IMR-90 (cell line): ENCODE measurements around the gene PRKCH. TPM values are rescaled to one million over a fixed set of nuclear protein-coding genes. Genes with fewer than 3 reads are reported as not detected.

Source experiments
- ATAC-seq: fragments of 200-7000 bp; cut with Tn5 transposase; 2 replicates; pipeline ENCODE4 v1.9.1; 2020; ENCODE audit warnings: low read depth, mild to moderate bottlenecking, moderate library complexity
- BruUV-seq: library from RNA; stranded (reverse); fragments of 400-500 nt; replicated peaks from 2 replicates; lab custom pipeline; 2021; lab: Mats Ljungman, UMichigan
- CTCF ChIA-PET: fragments of 300-600 bp; formaldehyde crosslinking; extraction: SDS; loops from one replicate; lab custom pipeline; 2021; ENCODE audit warnings: antibody characterized with exemption; lab: Yijun Ruan, JAX
- POLR2A ChIA-PET: fragments of 300-600 bp; sonication (Branson Sonifier 250); formaldehyde crosslinking; loops from one replicate; lab custom pipeline; 2022; ENCODE audit warnings: antibody characterized with exemption; ENCODE audit not compliant: unreplicated experiment; lab: Charles Lee
- DNase-seq: peaks from one replicate; pipeline ENCODE4 v3.0.0; 2013
- H2AFZ ChIP-seq: replicated peaks from 2 replicates; pipeline ENCODE3; 2013; ENCODE audit warnings: low read length, mild to moderate bottlenecking; ENCODE audit not compliant: poor library complexity
- H2AK5ac ChIP-seq: 2 replicates; pipeline ENCODE4 v1.6.1; 2013; ENCODE audit warnings: low read depth, low read length, inconsistent platforms
- H2AK9ac ChIP-seq: replicated peaks from 2 replicates; pipeline ENCODE3; 2013; ENCODE audit warnings: mild to moderate bottlenecking, low read depth, low read length, moderate library complexity; ENCODE audit not compliant: poor library complexity
- H2BK120ac ChIP-seq: 2 replicates; pipeline ENCODE4 v1.6.1; 2013; ENCODE audit warnings: low read depth, low read length, inconsistent platforms
- H2BK15ac ChIP-seq: 3 replicates; pipeline ENCODE4 v1.6.1; 2013; ENCODE audit warnings: low read depth, low read length, inconsistent platforms
- H2BK20ac ChIP-seq: 2 replicates; pipeline ENCODE4 v1.6.1; 2013; ENCODE audit warnings: low read depth, mild to moderate bottlenecking, inconsistent platforms, low read length, moderate library complexity
- H2BK5ac ChIP-seq: 2 replicates; pipeline ENCODE4 v1.6.1; 2013; ENCODE audit warnings: mild to moderate bottlenecking, low read depth, low read length, inconsistent platforms; ENCODE audit not compliant: poor library complexity, severe bottlenecking
- H3K14ac ChIP-seq: replicated peaks from 2 replicates; pipeline ENCODE4 v1.6.1; 2013; ENCODE audit warnings: low read depth, low read length, inconsistent platforms
- H3K18ac ChIP-seq: 2 replicates; pipeline ENCODE4 v1.6.1; 2013; ENCODE audit warnings: low read depth, low read length, control low read depth
- H3K23ac ChIP-seq: 2 replicates; pipeline ENCODE4 v1.6.1; 2013; ENCODE audit warnings: low read depth, low read length, inconsistent platforms
- H3K27ac ChIP-seq: 2 replicates; pipeline ENCODE4 v1.5.1; 2013; ENCODE audit warnings: mild to moderate bottlenecking, control low read depth, low read length; ENCODE audit not compliant: insufficient read depth
- H3K27me3 ChIP-seq: 2 replicates; pipeline ENCODE4 v1.6.1; 2013; ENCODE audit warnings: low read length; ENCODE audit not compliant: control insufficient read depth, insufficient read depth
- H3K36me3 ChIP-seq: 2 replicates; pipeline ENCODE4 v1.6.1; 2013; ENCODE audit warnings: low read length, mixed read lengths; ENCODE audit not compliant: control insufficient read depth, insufficient read depth
- H3K4ac ChIP-seq: 2 replicates; pipeline ENCODE4 v1.6.1; 2013; ENCODE audit warnings: low read depth, low read length, inconsistent platforms
- H3K4me1 ChIP-seq: 2 replicates; pipeline ENCODE4 v1.6.1; 2013; ENCODE audit warnings: low read length, mixed read lengths; ENCODE audit not compliant: control insufficient read depth, insufficient read depth
- H3K4me2 ChIP-seq: 2 replicates; pipeline ENCODE4 v1.6.1; 2013; ENCODE audit warnings: low read depth, mild to moderate bottlenecking, control low read depth, low read length, moderate library complexity
- H3K4me3 ChIP-seq: 2 replicates; pipeline ENCODE4 v1.5.1; 2013; ENCODE audit warnings: low read depth, mild to moderate bottlenecking, control low read depth, low read length, moderate library complexity; ENCODE audit not compliant: insufficient read depth
- H3K56ac ChIP-seq: 2 replicates; pipeline ENCODE4 v1.6.1; 2013; ENCODE audit warnings: low read length, inconsistent platforms; ENCODE audit not compliant: insufficient read depth; ENCODE audit errors: extremely low read depth
- H3K79me1 ChIP-seq, 2 experiments: 2 replicates each; pipeline ENCODE4 v1.6.1; 2013; ENCODE audit warnings: low read length in 2 of 2, inconsistent platforms in 1 of 2, low read depth in 1 of 2
- H3K9ac ChIP-seq: 2 replicates; pipeline ENCODE4 v1.6.1; 2013; ENCODE audit warnings: low read depth, low read length, control low read depth
- H3K9me1 ChIP-seq: 2 replicates; pipeline ENCODE4 v1.6.1; 2013; ENCODE audit warnings: low read length, inconsistent platforms; ENCODE audit not compliant: insufficient read depth
- H3K9me3 ChIP-seq: 2 replicates; pipeline ENCODE4 v1.6.1; 2013; ENCODE audit warnings: low read length; ENCODE audit not compliant: control insufficient read depth, insufficient read depth
- H4K20me1 ChIP-seq: 2 replicates; pipeline ENCODE4 v1.6.1; 2013; ENCODE audit warnings: low read length, inconsistent platforms; ENCODE audit not compliant: insufficient read depth
- H4K5ac ChIP-seq: 2 replicates; pipeline ENCODE4 v1.6.1; 2013; ENCODE audit warnings: mild to moderate bottlenecking, low read depth, low read length, control low read depth
- H4K8ac ChIP-seq, 2 experiments: 2 replicates each; pipeline ENCODE4 v1.6.1; 2013; ENCODE audit warnings: low read depth in 2 of 2, low read length in 2 of 2, control low read depth in 1 of 2, inconsistent platforms in 1 of 2
- H4K91ac ChIP-seq: 2 replicates; pipeline ENCODE4 v1.6.1; 2013; ENCODE audit warnings: low read depth, low read length, inconsistent platforms; ENCODE audit not compliant: insufficient read depth
- BHLHE40 ChIP-seq: fragments of 150-350 bp; IDR thresholded peaks from 2 replicates; pipeline ENCODE4 v1.6.1; 2016; ENCODE audit warnings: mild to moderate bottlenecking, low read depth, low read length
- CEBPB ChIP-seq: IDR thresholded peaks from 2 replicates; pipeline ENCODE4 v1.6.1; 2012; ENCODE audit warnings: low read depth, low read length, improper control_type of control experiment
- CHD1 ChIP-seq: IDR thresholded peaks from 2 replicates; pipeline ENCODE4 v1.6.1; 2012; ENCODE audit warnings: low read depth, low read length, improper control_type of control experiment
- CTCF ChIP-seq: conservative IDR thresholded peaks from 2 replicates; pipeline ENCODE4 v1.5.1; 2012; ENCODE audit warnings: mild to moderate bottlenecking, low read depth, low read length, improper control_type of control experiment
- FOS ChIP-seq: fragments of 150-350 bp; IDR thresholded peaks from 2 replicates; pipeline ENCODE4 v1.6.1; 2016; ENCODE audit warnings: low read depth, low read length
- MAFK ChIP-seq: IDR thresholded peaks from 2 replicates; pipeline ENCODE4 v1.6.1; 2012; ENCODE audit warnings: low read depth, low read length, improper control_type of control experiment
- MAZ ChIP-seq: IDR thresholded peaks from 2 replicates; pipeline ENCODE4 v1.6.1; 2012; ENCODE audit warnings: low read depth, mild to moderate bottlenecking, low read length, improper control_type of control experiment, moderate library complexity, borderline replicate concordance
- MXI1 ChIP-seq: IDR thresholded peaks from 2 replicates; pipeline ENCODE4 v1.6.1; 2012; ENCODE audit warnings: low read depth, mild to moderate bottlenecking, low read length, moderate library complexity, borderline replicate concordance
- NFE2L2 ChIP-seq: fragments of 150-350 bp; IDR thresholded peaks from 2 replicates; pipeline ENCODE4 v1.6.1; 2016; ENCODE audit warnings: low read depth, mild to moderate bottlenecking, low read length
- POLR2A ChIP-seq: IDR thresholded peaks from 2 replicates; pipeline ENCODE4 v1.6.1; 2012; ENCODE audit warnings: mild to moderate bottlenecking, low read depth, low read length
- RAD21 ChIP-seq: IDR thresholded peaks from 2 replicates; pipeline ENCODE4 v1.6.1; 2012; ENCODE audit warnings: low read length, improper control_type of control experiment
- RCOR1 ChIP-seq: IDR thresholded peaks from 2 replicates; pipeline ENCODE4 v1.6.1; 2012; ENCODE audit warnings: mild to moderate bottlenecking, low read length, improper control_type of control experiment; ENCODE audit not compliant: insufficient replicate concordance
- RFX5 ChIP-seq: IDR thresholded peaks from 2 replicates; pipeline ENCODE4 v1.8.0; 2012; ENCODE audit warnings: low read depth, mild to moderate bottlenecking, low read length, moderate library complexity
- SMC3 ChIP-seq: fragments of 150-350 bp; IDR thresholded peaks from 2 replicates; pipeline ENCODE4 v1.6.1; 2016; ENCODE audit warnings: low read depth, mild to moderate bottlenecking, antibody characterized with exemption, low read length, moderate library complexity
- USF2 ChIP-seq: fragments of 150-350 bp; IDR thresholded peaks from 2 replicates; pipeline ENCODE4 v1.6.1; 2017; ENCODE audit warnings: mild to moderate bottlenecking, antibody characterized with exemption, low read length, low read depth
- WGBS, 2 experiments: methylation state at CpG; one replicate each; pipeline versions ENCODE4 v1.1.5 to v1.1.7; 2013; ENCODE audit warnings: missing lambda C conversion rate in 2 of 2; ENCODE audit not compliant: insufficient read length in 1 of 2; ENCODE audit errors: extremely low coverage in 2 of 2; 5-methylcytosine and 5-hydroxymethylcytosine counted together
- dilution Hi-C: fragments of 300-500 bp; cut with HindIII; formaldehyde crosslinking; loops from one replicate; pipeline ENCODE4 v1.14.3; 2018; ENCODE audit warnings: low sequenced_read_pairs; ENCODE audit not compliant: unreplicated experiment
- in situ Hi-C: fragments of 300-500 bp; cut with MboI; formaldehyde crosslinking; loops from 3 replicates; pipeline ENCODE4 v1.14.3; 2019; ENCODE audit warnings: low sequenced_read_pairs, inconsistent platforms, mixed read lengths
- intact Hi-C: fragments of 100-400 bp; cut with micrococcal nuclease; formaldehyde crosslinking; loops from 2 replicates; pipeline ENCODE4 v1.10.0; 2022
- polyA plus RNA-seq, 3 experiments: library from polyadenylated mRNA; depleted of rRNA; stranded (reverse); fragments of >200 nt; gene quantifications; 2 replicates each; pipeline ENCODE4 v1.2.3, GENCODE V29; 2012; ENCODE audit warnings: low replicate concordance in 1 of 3
- total RNA-seq: library from RNA; depleted of rRNA; stranded (reverse); fragments of >200 nt; gene quantifications from 2 replicates; pipeline ENCODE4 v1.2.3, GENCODE V29; 2012
- TF ChIP-seq, protein P1 (sequence below): fragments of 150-350 bp; IDR thresholded peaks from 2 replicates; pipeline ENCODE4 v1.6.1; 2016; ENCODE audit warnings: low read depth, mild to moderate bottlenecking, low read length, moderate library complexity, borderline replicate concordance

PRKCH gene
- total and polyA plus RNA-seq, 2 of the 4 experiments (the other 2 are of a cell fraction) = 1.6 to 2.3 TPM

DNA sequence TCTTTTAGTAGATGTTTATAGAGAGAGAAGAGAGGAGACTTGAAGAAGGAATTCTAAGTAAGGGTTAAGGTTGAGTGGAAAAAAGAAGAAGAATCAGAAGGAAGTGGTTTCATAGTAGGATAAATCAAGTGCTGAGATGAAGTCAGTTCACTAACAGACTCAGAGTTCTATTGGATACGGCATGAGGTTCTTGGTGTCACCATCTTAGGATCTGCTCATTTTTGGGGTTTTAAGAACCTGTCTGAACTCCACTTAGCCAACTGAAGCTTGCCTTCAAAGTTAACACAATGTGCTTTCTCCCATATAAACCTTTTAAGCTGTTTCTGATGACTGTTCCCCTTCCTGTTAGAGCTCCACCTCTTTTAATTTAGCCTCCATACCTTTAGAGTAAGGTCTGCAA, 152.6 kb downstream of the PRKCH start:
- no peak overlapping the region for H2AK9ac ChIP-seq
- no peak overlapping the region for H2BK5ac ChIP-seq
- H3K36me3 ChIP-seq = no peaks in the 10 kb centered on the region
- in situ Hi-C loops (loop anchor here (5.0 kb wide), 1 partner anchor 88 kb away; no protein-coding TSS in a partner anchor), dilution Hi-C loops (loop anchor here (25.0 kb wide), 1 partner anchor 238 kb away; no protein-coding TSS in a partner anchor), intact Hi-C loops (loop anchor here (5.0 kb wide), 1 partner anchor 178 kb away; no protein-coding TSS in a partner anchor)
- ChIA-PET POLR2A (no interaction called here), CTCF (no interaction called here)
- BruUV-seq = no TSS peak
- peaks cover 2 to 42% of the 10 kb centered on the region in 2 experiments; a peak in 3 of 4 replicates for H3K79me1 ChIP-seq
- H3K4ac ChIP-seq = peak overlapping the region; percentile 38; the same call in 1 of the 2 replicates
- H2BK15ac ChIP-seq = peak overlapping the region; percentile 77
- H3K4me1 ChIP-seq = peaks cover 44% of the 10 kb centered on the region
- no peak overlapping the region for H3K4me3 ChIP-seq
- WGBS, 2 experiments = no CpG with 5 or more reads among the region's 1 CpG
- ATAC-seq = no peak
- H3K9me1 ChIP-seq = peaks cover 39% of the 10 kb centered on the region
- TF ChIP-seq CEBPB (no peak), MAFK (no peak), RAD21 (no peak), MXI1 (no peak), MAZ (no peak), BHLHE40 (no peak), RFX5 (no peak), SMC3 (no peak), CHD1 (no peak), FOS (no peak), POLR2A (no peak), CTCF (no peak), RCOR1 (no peak), USF2 (no peak), NFE2L2 (no peak)
- TF ChIP-seq, protein P1, sequence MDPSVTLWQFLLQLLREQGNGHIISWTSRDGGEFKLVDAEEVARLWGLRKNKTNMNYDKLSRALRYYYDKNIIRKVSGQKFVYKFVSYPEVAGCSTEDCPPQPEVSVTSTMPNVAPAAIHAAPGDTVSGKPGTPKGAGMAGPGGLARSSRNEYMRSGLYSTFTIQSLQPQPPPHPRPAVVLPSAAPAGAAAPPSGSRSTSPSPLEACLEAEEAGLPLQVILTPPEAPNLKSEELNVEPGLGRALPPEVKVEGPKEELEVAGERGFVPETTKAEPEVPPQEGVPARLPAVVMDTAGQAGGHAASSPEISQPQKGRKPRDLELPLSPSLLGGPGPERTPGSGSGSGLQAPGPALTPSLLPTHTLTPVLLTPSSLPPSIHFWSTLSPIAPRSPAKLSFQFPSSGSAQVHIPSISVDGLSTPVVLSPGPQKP = no peak
- H3K18ac ChIP-seq = peak overlapping the region; percentile 53; the same call in 1 of the 2 replicates
- H3K27ac ChIP-seq = no peak overlapping the region
- DNase-seq = no peak
- peak overlapping the region; percentile 70; the same call in 1 of the 2 replicates for H3K23ac ChIP-seq
- peak overlapping the region in 1 of 2 experiments; percentile 52; a peak in 2 of 4 replicates for H4K8ac ChIP-seq
- no peak overlapping the region for H2AFZ ChIP-seq
- H2BK20ac ChIP-seq = peak overlapping the region; percentile 79
- no peak overlapping the region for H3K4me2 ChIP-seq
- H2AK5ac ChIP-seq = peak overlapping the region; percentile 61
- peak overlapping the region; percentile 42; the same call in 1 of the 2 replicates for H3K14ac ChIP-seq
- H3K27me3 ChIP-seq = no peaks in the 10 kb centered on the region
- no peaks in the 10 kb centered on the region for H3K9me3 ChIP-seq
- peak overlapping the region; percentile 37; the same call in 1 of the 2 replicates for H4K5ac ChIP-seq
- H2BK120ac ChIP-seq = peak overlapping the region; percentile 68
- no peak overlapping the region for H3K9ac ChIP-seq
- no peak overlapping the region for H3K56ac ChIP-seq
- H4K20me1 ChIP-seq = no peaks in the 10 kb centered on the region
- 0 out of 2 replicates have a peak overlapping the region, but pooled peaks have one; percentile 37 for H4K91ac ChIP-seq
